ENCODE data around the gene OTOS. TPM values are rescaled to one million over a fixed set of nuclear protein-coding genes. Genes with fewer than 3 reads are reported as not detected.

OTOS gene
- total RNA-seq, 1 donor from 2014 or later: not detected

- no peaks in the 10 kb centered on the region for H3K9me3 ChIP-seq (ENCODE audit: insufficient read depth, low read depth, low read length)
- no peaks in the 10 kb centered on the region for H3K4me1 Mint-ChIP-seq (ENCODE audit: low read depth, unreplicated experiment)
- no peaks in the 10 kb centered on the region for H3K36me3 ChIP-seq (ENCODE audit: insufficient read depth, low read length)
- H3K4me3 Mint-ChIP-seq (ENCODE audit: unreplicated experiment): no peak overlapping the region
- no peak overlapping the region for H3K27ac Mint-ChIP-seq (ENCODE audit: unreplicated experiment)
- H3K9ac ChIP-seq (ENCODE audit: low read length): no peak overlapping the region
- H3K4me1 ChIP-seq (ENCODE audit: insufficient read depth, low read length): no peaks in the 10 kb centered on the region
- TF ChIP-seq CTCF (IDR thresholded peaks at IDR 0.05; ENCODE audit: insufficient read depth, low read depth, low read length) (no peak), EZH2 (IDR thresholded peaks at IDR 0.05; ENCODE audit: insufficient read depth, low read length) (no peak)
- H3K36me3 Mint-ChIP-seq (ENCODE audit: low read depth, unreplicated experiment): no peaks in the 10 kb centered on the region
- H3K79me2 ChIP-seq (ENCODE audit: insufficient read depth, low read length): no peaks in the 10 kb centered on the region
- H2AFZ ChIP-seq (ENCODE audit: low read depth, low read length): no peak overlapping the region
- H3K27ac ChIP-seq (ENCODE audit: low read depth, low read length): no peak overlapping the region
- peaks cover 5% of the 10 kb centered on the region for H3K9me3 Mint-ChIP-seq (ENCODE audit: unreplicated experiment)
- DNase-seq (ENCODE audit: low read depth) (no peak), FAIRE-seq (no peak)
- no peak overlapping the region for H3K4me2 ChIP-seq (ENCODE audit: low read length)
- peaks cover 15% of the 10 kb centered on the region for H3K27me3 ChIP-seq (ENCODE audit: insufficient read depth, low read length)
- peaks cover 24% of the 10 kb centered on the region for H3K27me3 Mint-ChIP-seq (ENCODE audit: low read depth, unreplicated experiment)
- no peaks in the 10 kb centered on the region for H4K20me1 ChIP-seq (ENCODE audit: insufficient read depth, low read length)
- H3K4me3 ChIP-seq (ENCODE audit: insufficient read depth, low read depth, low read length): no peak overlapping the region
Observed at GRCh38 chr2:240168546-240169361, 28.3 kb upstream of the OTOS start.

GRCh38 chr2:240168041-240168440, 27.6 kb upstream of the OTOS start:
- Histone ChIP-seq H3K27ac (ENCODE audit: low read depth, low read length) (no peak overlapping the region), H3K27me3 (ENCODE audit: insufficient read depth, low read length) (peaks cover 18% of the 10 kb centered on the region), H3K36me3 (ENCODE audit: insufficient read depth, low read length) (no peaks in the 10 kb centered on the region), H3K4me1 (ENCODE audit: insufficient read depth, low read length) (no peaks in the 10 kb centered on the region), H3K4me3 (ENCODE audit: insufficient read depth, low read depth, low read length) (no peak overlapping the region), H2AFZ (ENCODE audit: low read depth, low read length) (no peak overlapping the region), H3K9ac (ENCODE audit: low read length) (no peak overlapping the region), H4K20me1 (ENCODE audit: insufficient read depth, low read length) (no peaks in the 10 kb centered on the region), H3K4me2 (ENCODE audit: low read length) (no peak overlapping the region), H3K9me3 (ENCODE audit: insufficient read depth, low read depth, low read length) (no peaks in the 10 kb centered on the region), H3K79me2 (ENCODE audit: insufficient read depth, low read length) (no peaks in the 10 kb centered on the region)
- no peak for DNase-seq (ENCODE audit: low read depth)
- H3K27me3 Mint-ChIP-seq (ENCODE audit: low read depth, unreplicated experiment): peaks cover 31% of the 10 kb centered on the region
- no peak overlapping the region for H3K27ac Mint-ChIP-seq (ENCODE audit: unreplicated experiment)
- TF ChIP-seq EZH2 (IDR thresholded peaks at IDR 0.05; ENCODE audit: insufficient read depth, low read length) (no peak), CTCF (IDR thresholded peaks at IDR 0.05; ENCODE audit: insufficient read depth, low read depth, low read length) (no peak)
- H3K9me3 Mint-ChIP-seq (ENCODE audit: unreplicated experiment): peaks cover 5% of the 10 kb centered on the region
- no peak overlapping the region for H3K4me3 Mint-ChIP-seq (ENCODE audit: unreplicated experiment)
- H3K4me1 Mint-ChIP-seq (ENCODE audit: low read depth, unreplicated experiment): no peaks in the 10 kb centered on the region
- no peaks in the 10 kb centered on the region for H3K36me3 Mint-ChIP-seq (ENCODE audit: low read depth, unreplicated experiment)
- no peak for FAIRE-seq

- H3K4me2 ChIP-seq (ENCODE audit: low read length): no peak overlapping the region
- H3K4me1 Mint-ChIP-seq (ENCODE audit: low read depth, unreplicated experiment): no peaks in the 10 kb centered on the region
- no peak overlapping the region for H3K4me3 ChIP-seq (ENCODE audit: insufficient read depth, low read depth, low read length)
- no peak for FAIRE-seq
- no peak overlapping the region for H3K9ac ChIP-seq (ENCODE audit: low read length)
- H3K9me3 Mint-ChIP-seq (ENCODE audit: unreplicated experiment): peaks cover 6% of the 10 kb centered on the region
- no peaks in the 10 kb centered on the region for H3K9me3 ChIP-seq (ENCODE audit: insufficient read depth, low read depth, low read length)
- H2AFZ ChIP-seq (ENCODE audit: low read depth, low read length): no peak overlapping the region
- no peaks in the 10 kb centered on the region for H3K36me3 ChIP-seq (ENCODE audit: insufficient read depth, low read length)
- no peak for DNase-seq (ENCODE audit: low read depth)
- TF ChIP-seq CTCF (IDR thresholded peaks at IDR 0.05; ENCODE audit: insufficient read depth, low read depth, low read length) (no peak), EZH2 (IDR thresholded peaks at IDR 0.05; ENCODE audit: insufficient read depth, low read length) (no peak)
- no peaks in the 10 kb centered on the region for H3K4me1 ChIP-seq (ENCODE audit: insufficient read depth, low read length)
- H3K27me3 ChIP-seq (ENCODE audit: insufficient read depth, low read length): peaks cover 18% of the 10 kb centered on the region
- no peak overlapping the region for H3K27ac Mint-ChIP-seq (ENCODE audit: unreplicated experiment)
- no peaks in the 10 kb centered on the region for H3K36me3 Mint-ChIP-seq (ENCODE audit: low read depth, unreplicated experiment)
- no peak overlapping the region for H3K4me3 Mint-ChIP-seq (ENCODE audit: unreplicated experiment)
- H3K27ac ChIP-seq (ENCODE audit: low read depth, low read length): no peak overlapping the region
- H4K20me1 ChIP-seq (ENCODE audit: insufficient read depth, low read length): no peaks in the 10 kb centered on the region
- H3K79me2 ChIP-seq (ENCODE audit: insufficient read depth, low read length): no peaks in the 10 kb centered on the region
- H3K27me3 Mint-ChIP-seq (ENCODE audit: low read depth, unreplicated experiment): peaks cover 36% of the 10 kb centered on the region
Observed at GRCh38 chr2:240167588-240167880, 27.1 kb upstream of the OTOS start.
